AG04450 (cell line): ENCODE results near the gene SLCO2B1. TPM values are rescaled to one million over a fixed set of nuclear protein-coding genes. Genes with fewer than 3 reads are reported as not detected.

Source experiments
- CTCF ChIA-PET: fragments of 300-600, 350-600 bp; formaldehyde crosslinking; extraction: SDS; loops from one replicate; lab custom pipeline; 2022; ENCODE audit warnings: antibody characterized with exemption, inconsistent platforms; lab: Charles Lee
- POLR2A ChIA-PET: fragments of 350-600 bp; formaldehyde crosslinking; extraction: SDS; loops from one replicate; lab custom pipeline; 2021; ENCODE audit warnings: antibody characterized with exemption, inconsistent platforms; lab: Yijun Ruan, JAX
- DNase-seq: peaks from one replicate; pipeline ENCODE4 v3.0.0-alpha.2; 2011; ENCODE audit warnings: low read depth, low spot score
- H3K27ac ChIP-seq: one replicate; pipeline ENCODE4 v1.5.1; 2012; ENCODE audit warnings: low read depth, low read length, control low read depth
- H3K27me3 ChIP-seq: one replicate; pipeline ENCODE4 v1.6.0; 2012; ENCODE audit warnings: low read length; ENCODE audit not compliant: control insufficient read depth, insufficient read depth
- H3K4me3 ChIP-seq: 2 replicates; pipeline ENCODE4 v1.5.1; 2011; ENCODE audit warnings: mild to moderate bottlenecking, low read depth, low read length, control low read depth
- H3K9me3 ChIP-seq: 2 replicates; pipeline ENCODE4 v1.5.1; 2012; ENCODE audit warnings: low read length; ENCODE audit not compliant: control insufficient read depth, insufficient read depth
- CTCF ChIP-seq: IDR thresholded peaks from 2 replicates; pipeline ENCODE4 v1.5.1; 2011; ENCODE audit warnings: low read depth, low read length, control low read depth, inconsistent platforms
- polyA plus RNA-seq: library from polyadenylated mRNA; depleted of rRNA; stranded (reverse); fragments of >200 nt; gene quantifications from 2 replicates; pipeline ENCODE4 v1.2.3, GENCODE V29; 2011

Gene SLCO2B1
- polyA plus RNA-seq, 1 experiment: not detected

GRCh38 chr11:75151346-75152047 lies 590 bp downstream of the SLCO2B1 start:
- H3K27me3 ChIP-seq: peaks cover 51% of the 10 kb centered on the region
- CTCF ChIA-PET: interaction anchor here (1.0 kb wide), 1 partner anchor 54 kb away, joined by 5 read pairs; no protein-coding TSS in a partner anchor
- H3K4me3 ChIP-seq: no peak overlapping the region
- TF ChIP-seq CTCF: no peak
- H3K27ac ChIP-seq: no peak overlapping the region
- POLR2A ChIA-PET: no interaction called here
- H3K9me3 ChIP-seq: no peaks in the 10 kb centered on the region
- no peak for DNase-seq

GRCh38 chr11:75152090-75152489 lies 1.2 kb downstream of the SLCO2B1 start:
- H3K27ac ChIP-seq: no peak overlapping the region
- H3K4me3 ChIP-seq: no peak overlapping the region
- ChIA-PET CTCF (no interaction called here), POLR2A (no interaction called here)
- no peak for TF ChIP-seq CTCF
- no peak for DNase-seq
- no peaks in the 10 kb centered on the region for H3K9me3 ChIP-seq
- H3K27me3 ChIP-seq: peaks cover 49% of the 10 kb centered on the region

GRCh38 chr11:75152651-75153427 lies 1.9 kb downstream of the SLCO2B1 start:
- Histone ChIP-seq H3K9me3 (no peaks in the 10 kb centered on the region), H3K27ac (no peak overlapping the region), H3K27me3 (peaks cover 43% of the 10 kb centered on the region), H3K4me3 (no peak overlapping the region)
- ChIA-PET POLR2A (no interaction called here), CTCF (interaction anchor here (1.2 to 6.4 kb wide), 3 partner anchors 8 to 223 kb away, joined by 8 to 32 read pairs (median 12); no protein-coding TSS in a partner anchor)
- no peak for DNase-seq
- TF ChIP-seq CTCF: no peak

- POLR2A ChIA-PET: no interaction called here
These were observed 4.0 kb downstream of the SLCO2B1 start for GRCh38 chr11:75154646-75155569.

More at GRCh38 chr11:75154646-75155569, 4.0 kb downstream of the SLCO2B1 start:
- peaks cover 40% of the 10 kb centered on the region for H3K27me3 ChIP-seq
- CTCF ChIA-PET: interaction anchor here (0.5 to 6.4 kb wide), 4 partner anchors 10 to 88 kb away, joined by 3 to 32 read pairs (median 8); no protein-coding TSS in a partner anchor
- no peak for TF ChIP-seq CTCF
- no peaks in the 10 kb centered on the region for H3K9me3 ChIP-seq
- H3K4me3 ChIP-seq: no peak overlapping the region
- H3K27ac ChIP-seq: no peak overlapping the region
- no peak for DNase-seq
